Fibroblast of lung (primary cell): ENCODE results near the gene PFKFB3.

ENCODE experiments used
- CTCF ChIP-seq, 2 donors: IDR thresholded peaks in 1 of 2; conservative IDR thresholded peaks in 1 of 2; 1 replicate in 1 of 2; 2 replicates in 1 of 2; pipeline ENCODE4 v1.5.1; 2011 to 2012; ENCODE audit warnings: low read length in 2 of 2, control low read depth in 1 of 2, inconsistent platforms in 1 of 2, low read depth in 1 of 2, mild to moderate bottlenecking in 1 of 2
- EZH2 ChIP-seq: IDR thresholded peaks from 2 replicates; pipeline ENCODE4 v1.5.1; 2012; ENCODE audit warnings: low read length, control low read depth, mild to moderate bottlenecking; ENCODE audit errors: missing control alignments

DNA sequence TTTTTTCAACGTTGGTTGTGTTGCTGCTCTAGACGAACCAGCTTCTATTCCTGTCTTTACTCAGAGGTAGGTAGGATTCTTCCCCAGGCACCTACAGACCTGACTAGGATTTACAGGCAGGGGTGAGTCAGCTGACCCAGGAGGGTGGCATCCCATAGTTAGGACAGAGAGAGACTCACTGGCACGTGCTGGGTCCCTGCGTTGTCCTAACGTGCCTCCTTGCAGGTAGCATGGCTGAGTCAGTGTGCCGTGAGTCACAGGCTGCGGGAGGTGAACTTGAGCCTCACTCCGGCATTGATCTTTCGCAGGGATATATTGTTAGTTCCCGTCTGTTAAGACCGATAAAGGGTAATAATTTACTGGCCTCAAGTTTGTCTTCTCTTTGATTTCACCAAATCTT is 96.5 kb downstream of the PFKFB3 start:
- TF ChIP-seq CTCF (conservative IDR thresholded peaks at IDR 0.05 in 1 of 2, IDR thresholded peaks at IDR 0.05 in 1 of 2; ENCODE audit: low read depth in 1 of 2, low read length in 2 of 2) (no peak), EZH2 (no peak)
